GM19328 (cell line): ENCODE data around the gene ANO9.

ENCODE experiments used
- ATAC-seq: cut with Tn5 transposase; IDR thresholded peaks from one replicate; pipeline ENCODE4 v1.9.1; 2021; ENCODE audit warnings: mild to moderate bottlenecking, moderate library complexity; ENCODE audit not compliant: unreplicated experiment

ANO9 gene

GRCh38 chr11:452916-453527 is 11.2 kb upstream of the ANO9 start:
- ATAC-seq: no peak

GRCh38 chr11:452203-452744 is 10.5 kb upstream of the ANO9 start:
- ATAC-seq: no peak

GRCh38 chr11:451738-452137 is 9.9 kb upstream of the ANO9 start:
- ATAC-seq: no peak

- no peak for ATAC-seq
These were observed 9.1 kb upstream of the ANO9 start for GRCh38 chr11:450809-451451.

- peak; percentile 74 for ATAC-seq
These were observed 8.3 kb upstream of the ANO9 start, which contains the start of gene PTDSS2 for GRCh38 chr11:449889-450808. Gene PTDSS2 (plus strand): TSS chr11:450279. CDS start chr11:450456, 177 bp downstream.

GRCh38 chr11:447923-448731 is 6.3 kb upstream of the ANO9 start:
- ATAC-seq: peak; percentile 45

- no peak for ATAC-seq
These were observed 5.1 kb upstream of the ANO9 start for GRCh38 chr11:446891-447290.

- ATAC-seq: no peak
These were observed 4.2 kb upstream of the ANO9 start for GRCh38 chr11:445765-446588.

GRCh38 chr11:444396-445144 is 2.8 kb upstream of the ANO9 start:
- ATAC-seq: no peak

GRCh38 chr11:443542-444199 is 1.9 kb upstream of the ANO9 start:
- ATAC-seq: no peak

- ATAC-seq: no peak
These were observed 835 bp upstream of the ANO9 start for GRCh38 chr11:442611-443081.

- no peak for ATAC-seq
These were observed 781 bp downstream of the ANO9 start for GRCh38 chr11:441043-441417.

- ATAC-seq: no peak
These were observed 1.5 kb downstream of the ANO9 start for GRCh38 chr11:440065-441042.

GRCh38 chr11:439315-440064 is 2.3 kb downstream of the ANO9 start:
- ATAC-seq: no peak

GRCh38 chr11:438101-438844 is 3.5 kb downstream of the ANO9 start:
- no peak for ATAC-seq
